HG02798 (cell line): Measurements from ENCODE around the gene TRIM34.
"Not testable (repeated sequence)": the region's sequence is repeated elsewhere in the genome, so short reads cannot be mapped to it uniquely, and the experiment has no call there.

Experiments
- ATAC-seq: cut with Tn5 transposase; IDR thresholded peaks from one replicate; pipeline ENCODE4 v1.9.1; 2021; ENCODE audit warnings: mild to moderate bottlenecking; ENCODE audit not compliant: unreplicated experiment, poor library complexity

Gene TRIM34

GRCh38 chr11:5620651-5621521 is 3.9 kb upstream of the TRIM34 start:
- no peak for ATAC-seq

DNA sequence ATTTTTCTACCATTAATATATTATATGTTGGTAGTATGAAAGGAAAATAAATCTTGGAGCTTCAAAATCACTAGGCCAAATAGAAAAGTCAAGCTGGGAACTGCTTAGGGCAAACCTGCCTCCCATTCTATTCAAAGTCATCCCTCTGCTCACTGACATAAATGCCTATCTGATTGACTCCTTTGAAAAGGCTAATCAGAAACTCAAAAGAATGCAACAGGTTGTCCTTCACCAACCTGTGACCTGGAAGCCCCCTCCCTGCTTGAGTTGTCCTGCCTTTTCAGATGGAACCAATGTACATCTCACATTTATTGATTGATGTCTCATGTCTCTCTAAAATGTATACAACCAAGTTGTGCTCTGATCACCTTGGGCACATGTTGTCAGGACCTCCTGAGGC is 3.2 kb upstream of the TRIM34 start:
- no peak for ATAC-seq

DNA sequence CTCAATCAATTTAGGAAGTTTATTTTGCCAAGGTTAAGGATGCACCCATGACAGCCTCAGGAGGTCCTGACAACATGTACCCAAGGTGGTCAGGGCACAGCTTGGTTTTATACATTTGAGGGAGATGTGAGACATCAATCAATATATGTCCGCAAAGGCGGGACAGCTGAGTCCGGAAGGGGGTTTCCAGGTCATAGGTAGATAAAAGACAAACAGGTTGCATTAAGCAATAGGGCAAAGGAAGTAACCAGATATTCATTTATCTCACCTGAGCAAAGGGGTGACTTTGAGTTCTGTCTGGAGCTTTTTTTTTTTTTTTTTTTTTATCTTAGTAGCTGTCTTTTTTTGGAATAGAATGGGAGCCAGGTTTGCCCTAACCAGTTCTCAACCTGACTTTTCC is 2.0 kb upstream of the TRIM34 start:
- no peak for ATAC-seq

- ATAC-seq = no peak
Observed at GRCh38 chr11:5625281-5625680, 480 bp downstream of the TRIM34 start.

DNA sequence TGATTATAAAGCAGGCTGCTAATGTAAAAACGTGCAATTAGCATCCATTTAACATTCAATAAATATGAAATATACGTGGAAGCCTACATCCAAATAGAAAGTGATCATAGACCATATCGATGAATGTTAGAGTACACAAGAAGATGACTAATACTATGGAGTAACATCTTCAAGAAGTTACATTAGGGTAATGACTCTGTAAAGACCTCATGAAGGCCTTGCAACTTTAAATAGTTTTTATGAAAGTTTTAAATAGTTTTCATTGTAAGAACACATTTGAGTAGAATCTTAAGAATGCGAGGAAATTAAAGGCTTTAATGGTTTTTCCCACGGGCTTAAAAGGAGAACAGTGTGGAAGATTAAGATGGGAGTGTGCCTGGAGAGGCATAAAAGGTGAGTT is 1.4 kb downstream of the TRIM34 start:
- no peak for ATAC-seq

DNA sequence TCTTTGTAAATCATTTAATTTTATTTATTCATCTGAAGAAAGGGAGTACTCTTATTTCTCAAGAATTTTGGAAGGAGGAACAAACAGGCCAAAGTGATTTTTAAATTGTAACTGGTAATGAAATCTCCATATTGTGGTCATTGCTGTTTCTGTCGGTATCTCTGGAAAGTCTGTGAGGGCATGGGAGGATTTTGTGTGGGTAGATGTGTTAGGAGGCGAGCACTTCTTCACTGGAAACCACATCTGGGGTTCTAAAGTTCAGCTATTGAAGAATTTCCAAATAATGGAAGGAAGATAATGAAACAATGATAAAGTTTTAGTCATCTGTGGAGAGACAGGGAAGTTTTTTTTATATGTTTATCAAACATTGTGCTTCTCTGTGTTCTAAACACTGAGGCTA is 6.6 kb downstream of the TRIM34 start:
- peak; percentile 16 for ATAC-seq

GRCh38 chr11:5631969-5632635 is 7.3 kb downstream of the TRIM34 start:
- peak; percentile 96 for ATAC-seq

DNA sequence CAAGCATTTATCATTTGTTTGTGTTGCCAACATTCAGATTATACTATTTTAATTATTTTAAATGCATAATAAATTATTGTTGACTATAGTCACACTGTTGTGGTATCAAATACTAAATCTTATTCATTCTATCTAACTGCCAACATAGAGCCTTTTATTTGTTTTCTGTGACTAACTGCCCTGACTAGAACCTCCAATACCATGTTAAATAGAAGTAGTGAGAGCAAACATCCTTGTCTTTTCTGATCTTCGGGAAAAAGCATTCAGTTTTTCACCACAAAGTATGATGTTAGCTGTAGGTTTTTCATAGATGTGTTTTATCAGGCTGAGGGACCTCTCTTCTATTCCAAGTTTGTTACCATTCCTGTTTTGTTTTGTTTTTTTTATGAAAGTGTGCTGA is 15.2 kb downstream of the TRIM34 start:
- ATAC-seq = no peak

DNA sequence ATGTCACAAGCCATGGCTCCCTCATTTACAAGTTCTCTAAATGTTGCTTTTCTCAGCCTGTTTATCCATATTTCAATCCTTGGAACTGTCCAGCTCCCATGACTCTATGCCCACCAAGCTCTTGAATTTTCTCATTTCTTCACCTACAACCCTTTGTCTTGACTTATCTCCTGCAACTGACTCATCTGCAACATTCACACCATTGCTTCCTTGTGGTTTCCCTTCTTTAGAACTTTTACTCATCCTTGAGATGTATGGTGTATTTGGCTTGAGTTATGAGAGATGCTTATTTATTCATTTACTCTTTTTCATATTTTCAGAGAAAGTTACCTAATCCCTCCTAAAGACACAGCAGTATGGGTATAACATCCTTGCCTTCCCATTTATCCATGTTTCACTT is 18.8 kb downstream of the TRIM34 start:
- no peak for ATAC-seq

DNA sequence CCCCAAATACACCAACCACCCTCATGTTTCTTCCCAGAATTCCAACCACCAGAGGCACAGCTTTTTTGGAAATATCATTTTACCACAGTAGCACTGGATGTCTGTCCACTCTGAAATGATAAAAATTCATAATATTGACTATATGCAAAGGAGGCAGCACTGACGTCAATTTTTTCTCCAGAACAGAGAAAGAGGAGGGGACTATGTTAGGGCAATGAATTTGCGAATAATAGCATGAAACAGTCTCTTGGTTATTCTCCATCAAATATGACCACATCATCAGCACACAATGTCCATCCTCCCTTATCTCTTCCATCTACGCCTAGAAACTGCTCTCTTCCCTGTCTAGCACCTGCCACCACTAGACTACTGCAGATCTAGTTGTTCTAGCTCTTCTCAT is 21.3 kb downstream of the TRIM34 start:
- ATAC-seq = no peak

- no peak for ATAC-seq
Observed at GRCh38 chr11:5655474-5655873, 30.7 kb downstream of the TRIM34 start.

GRCh38 chr11:5656956-5657355 is 32.2 kb downstream of the TRIM34 start:
- not testable (repeated sequence) for ATAC-seq

- ATAC-seq = no peak
Observed at GRCh38 chr11:5658318-5658717, 33.5 kb downstream of the TRIM34 start.

DNA sequence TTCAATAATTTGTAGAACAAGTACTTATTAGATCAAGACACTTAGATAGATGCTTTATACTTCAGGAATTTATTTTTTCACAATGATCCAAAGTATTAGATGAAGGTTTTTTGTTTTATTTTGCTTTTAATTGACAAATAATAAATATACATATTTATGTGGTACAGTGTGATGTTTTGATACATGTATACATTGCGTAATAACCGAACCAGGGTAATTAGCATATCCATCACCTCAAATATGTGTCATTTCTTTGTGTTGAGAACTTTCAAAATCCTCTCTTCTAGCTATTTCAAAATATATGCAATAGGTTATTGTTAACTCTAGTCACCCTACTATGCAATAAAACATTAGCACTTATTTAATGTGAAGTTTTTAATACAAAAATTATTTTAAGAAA is 38.7 kb downstream of the TRIM34 start:
- no peak for ATAC-seq

- ATAC-seq = no peak
Observed at GRCh38 chr11:5665051-5665570, 40.3 kb downstream of the TRIM34 start.

- ATAC-seq = no peak
Observed at GRCh38 chr11:5665746-5666401, 41.1 kb downstream of the TRIM34 start.

DNA sequence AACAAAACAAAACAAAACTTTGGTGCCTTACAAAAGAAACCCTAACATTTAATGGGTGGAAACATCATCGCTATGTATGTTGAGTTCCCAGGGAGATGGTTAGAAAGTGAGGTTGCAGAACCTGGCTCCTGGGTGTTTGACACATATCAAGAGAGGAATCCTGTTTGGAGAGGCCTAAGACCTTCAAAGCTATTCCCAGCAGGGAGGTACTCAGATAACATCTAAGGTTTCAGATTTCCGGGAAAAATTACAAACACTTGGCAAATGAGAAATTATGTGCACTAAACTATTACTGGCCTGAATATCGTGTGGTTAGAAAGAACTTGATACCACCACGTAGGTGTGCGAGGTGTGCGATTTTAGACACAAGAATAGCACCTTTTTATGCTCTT is 41.6 kb downstream of the TRIM34 start:
- ATAC-seq = no peak

GRCh38 chr11:5671831-5672230 is 47.0 kb downstream of the TRIM34 start:
- ATAC-seq = no peak

DNA sequence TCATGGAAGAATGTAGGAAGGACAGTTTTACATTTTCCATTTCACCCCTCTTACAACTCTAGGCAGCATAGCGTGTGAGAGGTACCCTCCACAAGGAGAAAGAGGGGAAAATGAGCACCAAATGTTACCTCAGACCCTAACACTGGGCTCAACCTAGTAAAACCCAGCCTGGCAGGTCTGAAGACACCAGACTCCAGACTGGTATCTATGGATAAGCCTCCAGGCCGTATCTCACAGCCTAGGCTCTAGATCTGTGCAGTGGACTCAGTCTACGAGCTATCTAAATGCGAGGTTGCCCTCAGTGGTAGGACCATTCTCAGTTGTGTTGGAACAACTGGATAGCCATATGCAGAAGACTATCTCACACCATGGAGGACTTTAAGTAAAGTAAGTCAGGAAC is 49.6 kb downstream of the TRIM34 start:
- no peak for ATAC-seq

DNA sequence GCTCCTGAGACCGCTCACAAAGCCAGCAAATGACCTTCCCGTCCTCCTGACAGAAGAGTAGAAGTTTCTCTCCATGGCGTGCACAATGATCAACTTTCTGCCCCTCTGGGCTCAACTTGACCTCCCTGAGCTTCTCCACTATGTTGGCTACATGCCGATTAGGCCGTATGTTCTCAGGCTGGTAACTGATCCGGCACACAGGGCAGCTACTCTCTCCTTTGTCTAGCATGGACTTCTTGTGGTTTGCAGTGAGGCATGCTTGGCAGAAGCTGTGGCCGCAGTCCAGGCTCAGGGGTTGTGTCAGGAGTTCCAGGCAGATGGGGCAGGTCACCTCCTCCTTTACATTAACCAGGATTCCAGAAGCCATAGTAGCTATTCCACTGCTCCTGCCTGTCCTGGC is 55.0 kb downstream of the TRIM34 start:
- no peak for ATAC-seq

GRCh38 chr11:5682890-5683441 is 58.2 kb downstream of the TRIM34 start:
- not testable (repeated sequence) for ATAC-seq
